Hepatocyte (in vitro differentiated cells): ENCODE results near the gene PCGF2. TPM values are rescaled to one million over a fixed set of nuclear protein-coding genes. Genes with fewer than 3 reads are reported as not detected.
A peak's percentile ranks its signal among the peaks of the same experiment; 100 is the strongest.

ENCODE experiments used
- DNase-seq: peaks from one replicate; pipeline ENCODE4 v3.0.0-alpha.2; 2016; ENCODE audit warnings: low spot score
- H2AFZ ChIP-seq: fragments of 200-600 bp; sonication (generic); 2 replicates; pipeline ENCODE4 v1.6.0; 2016; ENCODE audit warnings: antibody characterized with exemption, mild to moderate bottlenecking
- H3K27ac ChIP-seq: fragments of 200-600 bp; sonication (generic); 2 replicates; pipeline ENCODE4 v1.5.1; 2016; ENCODE audit warnings: mild to moderate bottlenecking
- H3K27me3 ChIP-seq: fragments of 200-600 bp; sonication (generic); 2 replicates; pipeline ENCODE4 v1.6.1; 2016
- H3K36me3 ChIP-seq: fragments of 200-600 bp; sonication (generic); replicated peaks from 2 replicates; pipeline ENCODE4 v1.5.1; 2016; ENCODE audit warnings: low read depth; ENCODE audit not compliant: insufficient read depth
- H3K4me1 ChIP-seq: fragments of 200-600 bp; sonication (generic); 2 replicates; pipeline ENCODE4 v1.5.1; 2016; ENCODE audit warnings: mild to moderate bottlenecking, moderate library complexity; ENCODE audit not compliant: insufficient read depth
- H3K4me2 ChIP-seq: fragments of 200-600 bp; sonication (generic); 2 replicates; pipeline ENCODE4 v1.6.0; 2016
- H3K4me3 ChIP-seq: fragments of 200-600 bp; sonication (generic); 2 replicates; pipeline ENCODE4 v1.5.1; 2016; ENCODE audit warnings: mild to moderate bottlenecking
- H3K79me2 ChIP-seq: fragments of 200-600 bp; sonication (generic); 2 replicates; pipeline ENCODE4 v1.6.0; 2017; ENCODE audit warnings: mild to moderate bottlenecking
- H3K9me2 ChIP-seq: fragments of 200-600 bp; sonication (generic); replicated peaks from 2 replicates; pipeline ENCODE4 v1.6.0; 2017; ENCODE audit warnings: mild to moderate bottlenecking; ENCODE audit not compliant: insufficient read depth
- H3K9me3 ChIP-seq: fragments of 200-600 bp; sonication (generic); 2 replicates; pipeline ENCODE4 v1.5.1; 2016; ENCODE audit warnings: low read depth, mild to moderate bottlenecking
- H4K20me1 ChIP-seq: fragments of 200-600 bp; sonication (generic); 2 replicates; pipeline ENCODE4 v1.6.0; 2016; ENCODE audit warnings: mild to moderate bottlenecking; ENCODE audit not compliant: insufficient read depth, poor library complexity, severe bottlenecking
- EZH2 ChIP-seq: fragments of 200-600 bp; sonication (generic); IDR thresholded peaks from 2 replicates; pipeline ENCODE4 v1.6.1; 2016; ENCODE audit warnings: antibody characterized with exemption, mild to moderate bottlenecking, borderline replicate concordance
- EZH2phosphoT487 ChIP-seq: fragments of 200-600 bp; sonication (generic); IDR thresholded peaks from one replicate; pipeline ENCODE4 v1.6.1; 2018; ENCODE audit warnings: antibody characterized with exemption, mild to moderate bottlenecking, low read depth, moderate library complexity; ENCODE audit not compliant: unreplicated experiment, severe bottlenecking
- WGBS: methylation state at CpG from one replicate; pipeline ENCODE4 v1.1.6; 2016; ENCODE audit warnings: low lambda C conversion rate; ENCODE audit errors: missing lambda C conversion rate; 5-methylcytosine and 5-hydroxymethylcytosine counted together
- polyA plus RNA-seq: library from polyadenylated mRNA; unstranded; fragments of >200 nt; fragmentation: Nextera tagmentation; extraction: Ambion mirVana; gene quantifications from 2 replicates; pipeline ENCODE4 v1.2.1, GENCODE V29; 2016
- total RNA-seq: library from RNA; depleted of rRNA; stranded (reverse); fragments of >200 nt; gene quantifications from 2 replicates; pipeline ENCODE4 v1.2.3, GENCODE V29; 2014
- TF ChIP-seq, protein P1 (sequence below): fragments of 200-600 bp; sonication (generic); IDR thresholded peaks from 2 replicates; pipeline ENCODE4 v1.5.1; 2016; ENCODE audit warnings: antibody characterized with exemption, mild to moderate bottlenecking; ENCODE audit not compliant: poor library complexity

PCGF2 gene
- total and polyA plus RNA-seq, 2 experiments from 2014 or later: 8.7 to 13.0 TPM

DNA sequence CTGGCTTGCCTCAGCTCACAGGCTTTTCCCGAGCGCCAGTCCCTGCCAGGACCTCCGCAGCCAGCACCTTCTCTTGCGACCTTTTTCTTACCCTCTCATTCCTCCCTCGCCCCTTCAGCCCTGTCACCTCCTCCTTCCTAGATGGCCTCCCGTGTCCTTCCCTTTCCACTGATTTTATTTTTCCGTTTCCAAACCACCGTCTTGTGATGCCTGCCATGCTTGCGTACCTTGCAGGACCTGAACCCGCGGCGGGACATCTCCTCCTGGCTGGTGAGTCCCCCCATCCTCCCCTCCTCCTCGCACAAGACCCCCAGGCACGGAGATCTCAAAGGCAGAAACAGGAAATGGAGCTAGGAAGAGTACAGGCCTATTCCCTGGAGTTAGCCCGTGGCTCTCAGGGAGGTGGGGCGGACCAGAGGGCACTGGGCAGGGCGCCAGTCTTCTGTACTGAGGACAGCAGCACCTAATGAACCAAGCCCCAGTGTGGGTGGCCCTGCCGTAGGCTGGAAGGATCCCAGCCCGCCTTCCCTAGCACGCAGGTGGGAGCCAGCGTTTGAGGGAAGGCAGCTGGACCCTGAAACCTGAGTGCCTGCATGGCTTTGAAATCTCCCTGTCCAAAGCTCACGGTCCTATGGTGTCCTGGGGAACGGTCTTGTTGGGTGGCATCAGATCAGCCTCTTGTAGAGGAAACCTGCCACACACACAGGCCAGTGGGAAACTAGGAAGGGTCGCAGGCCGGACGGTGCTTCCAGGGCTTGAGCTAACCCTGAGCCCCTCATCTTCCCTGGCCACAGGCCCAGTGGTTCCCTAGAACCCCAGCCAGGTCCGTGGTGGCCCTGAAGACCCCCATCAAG, 17.4 kb downstream of the PCGF2 start:
- Histone ChIP-seq H3K4me2 (peak overlapping the region; percentile 94), H3K9me3 (no peaks in the 10 kb centered on the region), H3K27ac (peak overlapping the region; percentile 95), H3K36me3 (no peaks in the 10 kb centered on the region), H3K4me3 (peak overlapping the region; percentile 88), H3K9me2 (no peaks in the 10 kb centered on the region), H3K4me1 (peaks cover 23% of the 10 kb centered on the region), H3K79me2 (peaks cover 7% of the 10 kb centered on the region), H4K20me1 (peaks cover 14% of the 10 kb centered on the region), H3K27me3 (no peaks in the 10 kb centered on the region), H2AFZ (peak overlapping the region; percentile 77)
- TF ChIP-seq EZH2phosphoT487: no peak
- TF ChIP-seq, protein P1, sequence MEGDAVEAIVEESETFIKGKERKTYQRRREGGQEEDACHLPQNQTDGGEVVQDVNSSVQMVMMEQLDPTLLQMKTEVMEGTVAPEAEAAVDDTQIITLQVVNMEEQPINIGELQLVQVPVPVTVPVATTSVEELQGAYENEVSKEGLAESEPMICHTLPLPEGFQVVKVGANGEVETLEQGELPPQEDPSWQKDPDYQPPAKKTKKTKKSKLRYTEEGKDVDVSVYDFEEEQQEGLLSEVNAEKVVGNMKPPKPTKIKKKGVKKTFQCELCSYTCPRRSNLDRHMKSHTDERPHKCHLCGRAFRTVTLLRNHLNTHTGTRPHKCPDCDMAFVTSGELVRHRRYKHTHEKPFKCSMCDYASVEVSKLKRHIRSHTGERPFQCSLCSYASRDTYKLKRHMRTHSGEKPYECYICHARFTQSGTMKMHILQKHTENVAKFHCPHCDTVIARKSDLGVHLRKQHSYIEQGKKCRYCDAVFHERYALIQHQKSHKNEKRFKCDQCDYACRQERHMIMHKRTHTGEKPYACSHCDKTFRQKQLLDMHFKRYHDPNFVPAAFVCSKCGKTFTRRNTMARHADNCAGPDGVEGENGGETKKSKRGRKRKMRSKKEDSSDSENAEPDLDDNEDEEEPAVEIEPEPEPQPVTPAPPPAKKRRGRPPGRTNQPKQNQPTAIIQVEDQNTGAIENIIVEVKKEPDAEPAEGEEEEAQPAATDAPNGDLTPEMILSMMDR: no peak
- TF ChIP-seq EZH2: no peak
- 22% methylated on average over 27 of the region's 27 CpGs for WGBS
- peak; percentile 87 for DNase-seq

DNA sequence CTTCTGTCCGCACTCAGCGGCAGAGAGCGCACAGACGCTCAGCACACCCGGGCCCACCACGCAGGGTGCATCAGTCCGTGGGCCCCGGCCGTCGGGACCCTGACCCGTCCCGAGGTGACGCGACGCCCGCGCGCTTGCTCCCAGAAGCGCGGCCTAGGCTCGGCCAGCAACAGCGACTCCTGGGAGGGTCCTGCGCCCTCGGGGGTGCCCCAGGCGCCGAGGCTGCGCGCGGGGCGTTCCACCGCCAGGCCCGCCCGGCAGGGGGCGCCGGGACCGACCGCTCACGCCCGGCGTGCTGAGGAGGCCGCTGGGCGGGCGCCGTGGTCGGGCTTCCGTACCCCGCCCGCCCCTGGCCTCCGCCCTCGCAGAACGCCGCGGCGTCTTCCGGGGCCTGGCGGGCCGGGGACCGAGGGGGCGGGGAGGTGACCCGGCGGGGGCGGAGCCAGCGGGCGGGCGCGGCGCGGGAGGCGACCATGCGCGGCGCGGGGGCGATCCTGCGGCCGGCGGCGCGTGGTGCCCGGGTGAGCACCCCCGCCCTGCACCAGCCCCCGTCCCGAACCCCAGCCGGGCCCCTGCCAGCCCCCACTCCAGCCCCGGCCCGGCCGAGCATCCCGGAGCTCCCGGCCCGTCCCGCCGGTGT, 18.1 kb downstream of the PCGF2 start, which contains the start of gene CISD3:
TSS of gene CISD3 (plus strand) at position 456 of the 640 bp plus-strand sequence. CDS start at position 474, 18 bp downstream.
- Histone ChIP-seq H3K36me3 (no peaks in the 10 kb centered on the region), H3K27me3 (no peaks in the 10 kb centered on the region), H3K4me3 (peak within 1 kb of the TSS; percentile 88), H3K27ac (peak within 1 kb of the TSS; percentile 95), H2AFZ (peak within 1 kb of the TSS; percentile 77), H3K9me2 (no peaks in the 10 kb centered on the region), H3K9me3 (no peaks in the 10 kb centered on the region), H3K4me1 (peaks cover 23% of the 10 kb centered on the region), H3K4me2 (peak within 1 kb of the TSS; percentile 97), H3K79me2 (peaks cover 7% of the 10 kb centered on the region), H4K20me1 (peaks cover 10% of the 10 kb centered on the region)
- WGBS: 2% methylated on average over 43 of the region's 92 CpGs
- TF ChIP-seq EZH2 (no peak), EZH2phosphoT487 (no peak)
- TF ChIP-seq, protein P1: peak; percentile 58
- DNase-seq: peak; percentile 96

GRCh38 chr17:38729368-38729885, 18.7 kb downstream of the PCGF2 start:
- H3K9me2 ChIP-seq: no peaks in the 10 kb centered on the region
- WGBS: 40% methylated on average over 14 of the region's 14 CpGs
- peak overlapping the region; percentile 69 for H2AFZ ChIP-seq
- peak overlapping the region; percentile 75 for H3K27ac ChIP-seq
- no peaks in the 10 kb centered on the region for H3K27me3 ChIP-seq
- peaks cover 23% of the 10 kb centered on the region for H3K4me1 ChIP-seq
- H3K4me3 ChIP-seq: peak overlapping the region; percentile 29
- H3K9me3 ChIP-seq: no peaks in the 10 kb centered on the region
- peak overlapping the region; percentile 97 for H3K4me2 ChIP-seq
- DNase-seq: no peak
- peaks cover 7% of the 10 kb centered on the region for H3K79me2 ChIP-seq
- H4K20me1 ChIP-seq: peaks cover 5% of the 10 kb centered on the region
- no peaks in the 10 kb centered on the region for H3K36me3 ChIP-seq
- TF ChIP-seq, protein P1: no peak
- TF ChIP-seq EZH2: no peak
- TF ChIP-seq EZH2phosphoT487: no peak
